ENCODE data around the gene FEM1A. TPM values are rescaled to one million over a fixed set of nuclear protein-coding genes. Genes with fewer than 3 reads are reported as not detected.

FEM1A gene
- total and polyA plus RNA-seq, 2 of the 8 experiments (the other 6 are each of a cell fraction or from before 2014, with no cell fraction given) = 6.7 to 16.1 TPM

DNA sequence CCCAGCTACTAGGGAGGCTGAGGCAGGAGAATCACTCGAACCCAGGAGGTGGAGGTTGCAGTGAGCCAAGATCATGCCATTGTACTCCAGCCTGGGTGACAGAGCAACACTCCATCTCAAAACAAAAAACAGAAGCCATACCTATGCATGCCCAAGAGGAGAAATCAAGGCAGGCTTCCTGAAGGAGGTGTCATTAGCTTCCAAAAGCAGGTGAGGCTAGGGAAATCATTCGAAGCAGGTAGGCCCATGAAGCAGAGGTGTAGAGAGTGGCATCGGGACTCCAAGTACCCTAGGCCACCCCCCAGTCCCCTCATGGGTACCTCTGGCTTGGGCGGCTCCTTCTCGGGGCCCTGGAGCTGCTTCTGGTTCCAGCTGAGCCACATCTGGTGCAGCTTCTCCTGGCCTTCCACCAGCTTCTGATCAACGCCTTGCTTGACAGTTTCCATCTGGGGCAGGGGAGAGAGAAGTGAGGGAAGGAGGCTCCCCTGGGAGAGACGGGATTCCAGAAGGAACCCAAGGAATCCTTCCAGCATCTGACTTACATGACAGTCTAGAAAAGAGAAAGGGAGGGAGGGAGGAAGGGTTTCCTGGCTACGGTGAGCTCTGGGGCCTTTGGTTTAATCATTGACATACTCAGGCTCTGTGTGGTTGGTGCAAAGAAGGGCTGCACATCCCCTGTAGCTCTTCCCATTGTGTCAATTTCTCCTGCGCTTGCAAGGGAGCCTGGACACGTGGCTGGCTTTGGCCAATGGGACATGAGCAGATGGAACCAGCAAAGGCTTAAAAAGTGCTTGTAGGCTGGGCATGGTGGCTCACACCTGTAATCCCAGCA lies 53.0 kb downstream of the FEM1A start:
- Histone ChIP-seq H2BK5ac (ENCODE audit: low read depth, low read length) (no peak overlapping the region), H3K4ac (replicated peaks; ENCODE audit: insufficient read length, low read depth, low read length) (no peak overlapping the region), H3K23me2 (ENCODE audit: low read depth, low read length) (no peaks in the 10 kb centered on the region), H3K4me3 (ENCODE audit: extremely low read depth in 1 of 4, insufficient read depth in 2 of 4, low read depth in 3 of 4, low read length in 4 of 4) (no peak overlapping the region), H3K4me1 (replicated peaks in 1 of 4; ENCODE audit: control insufficient read depth in 3 of 4, insufficient read depth in 4 of 4, low read length in 3 of 4) (no peaks in the 10 kb centered on the region), H3K27me3 (replicated peaks in 1 of 4; ENCODE audit: control insufficient read depth in 3 of 4, extremely low read depth in 1 of 4, insufficient read depth in 3 of 4, low read length in 3 of 4) (no peaks in the 10 kb centered on the region), H3K27ac (ENCODE audit: low read depth, low read length) (no peak overlapping the region), H4K5ac (ENCODE audit: insufficient read length, low read depth, low read length) (no peak overlapping the region), H2BK12ac (ENCODE audit: low read depth, low read length) (no peak overlapping the region), H3K4me2 (ENCODE audit: insufficient read depth in 1 of 2, low read depth in 2 of 2, low read length in 2 of 2) (no peak overlapping the region), H2BK15ac (ENCODE audit: low read length) (no peak overlapping the region), H3K79me2 (ENCODE audit: control insufficient read depth in 1 of 2, insufficient read depth in 2 of 2, low read length in 2 of 2) (no peaks in the 10 kb centered on the region), H2BK20ac (ENCODE audit: low read length) (no peak overlapping the region), H4K91ac (replicated peaks; ENCODE audit: insufficient read length, low read length) (no peak overlapping the region), H3K23ac (ENCODE audit: insufficient read length) (no peak overlapping the region), H3K18ac (ENCODE audit: extremely low read depth, low read length) (no peak overlapping the region), H2AK5ac (ENCODE audit: low read depth, low read length) (no peak overlapping the region), H4K8ac (ENCODE audit: extremely low read depth, insufficient read depth, low read length) (no peak overlapping the region), H2AFZ (ENCODE audit: low read length) (no peak overlapping the region), H3K56ac (replicated peaks; ENCODE audit: insufficient read length, low read depth, low read length) (no peak overlapping the region), H3K9ac (replicated peaks in 1 of 4; ENCODE audit: extremely low read depth in 1 of 4, low read depth in 3 of 4, low read length in 3 of 4) (no peak overlapping the region), H2BK120ac (replicated peaks; ENCODE audit: low read depth, low read length) (no peak overlapping the region), H3K9me3 (ENCODE audit: insufficient read depth in 2 of 2, low read depth in 1 of 2, low read length in 1 of 2) (no peaks in the 10 kb centered on the region; a peak in 1 of 4 replicates), H3K14ac (ENCODE audit: insufficient read length) (no peak overlapping the region), H4K20me1 (replicated peaks in 1 of 2; ENCODE audit: control insufficient read depth in 1 of 2, insufficient read depth in 2 of 2, low read length in 2 of 2) (peaks cover 0 to 2% of the 10 kb centered on the region in 2 experiments), H3K36me3 (ENCODE audit: control insufficient read depth in 2 of 4, insufficient read depth in 4 of 4, low read length in 3 of 4) (peaks cover 9 to 30% (median 22%) of the 10 kb centered on the region in 4 experiments), H3K79me1 (ENCODE audit: low read depth, low read length) (no peaks in the 10 kb centered on the region)
- no peak for DNase-seq (ENCODE audit: low read depth in 1 of 2, low spot score in 2 of 2)
- ChIA-PET POLR2A (ENCODE audit: partially characterized antibody) (interaction anchor here (0.8 kb wide), 1 partner anchor 25 kb away, joined by 3 read pairs; no protein-coding TSS in a partner anchor), CTCF (ENCODE audit: partially characterized antibody) (interaction anchor here (0.6 to 5.2 kb wide), 8 partner anchors 9 to 210 kb away, joined by 3 to 32 read pairs (median 3); no protein-coding TSS in a partner anchor)
- 83% methylated on average over 10 of the region's 10 CpGs; no CpG with 5 or more reads in 1 of the 2 experiments for WGBS, 2 experiments (ENCODE audit: extremely low coverage in 1 of 2, insufficient coverage in 1 of 2, insufficient read length in 1 of 2, insufficient replicate concordance in 2 of 2, low coverage in 1 of 2, low lambda C conversion rate in 2 of 2, missing lambda C conversion rate in 1 of 2)
- no peak for FAIRE-seq
- TF ChIP-seq SIX5 (IDR thresholded peaks at IDR 0.05; ENCODE audit: low read depth, low read length) = no peak

All from H1 (cell line).